Stimulated activated CD8-positive, alpha-beta memory T cell treated with anti-CD3 and anti-CD28 coated beads, Interleukin-15, amount 100 ng/mL, for 1 hour (primary cell): ENCODE results near the gene RAB17.

Experiments
- DNase-seq: peaks from one replicate; pipeline ENCODE4 v3.0.0-alpha.2; 2020; ENCODE audit warnings: low read depth

Gene RAB17

DNA sequence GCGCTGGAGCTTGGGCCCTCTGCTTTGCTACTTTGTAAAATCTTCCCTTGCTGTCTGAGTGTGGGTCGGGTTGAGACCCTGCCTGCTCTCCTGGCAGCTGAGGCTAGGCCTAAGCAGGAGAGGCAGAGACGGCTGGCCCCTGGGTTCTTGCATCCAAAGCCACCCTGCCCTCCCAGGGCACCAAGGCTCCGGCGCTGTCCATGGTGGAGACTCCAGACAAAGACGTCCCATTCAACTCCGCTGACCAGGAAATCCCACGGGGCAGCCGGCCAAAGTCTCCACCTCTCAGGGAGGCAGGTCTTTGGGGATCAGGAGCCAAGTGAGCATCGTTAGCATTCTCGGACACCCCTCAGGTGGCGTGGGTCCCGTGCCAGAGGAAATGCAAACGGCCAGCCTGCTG is 26.7 kb downstream of the RAB17 start:
- DNase-seq: no peak

DNA sequence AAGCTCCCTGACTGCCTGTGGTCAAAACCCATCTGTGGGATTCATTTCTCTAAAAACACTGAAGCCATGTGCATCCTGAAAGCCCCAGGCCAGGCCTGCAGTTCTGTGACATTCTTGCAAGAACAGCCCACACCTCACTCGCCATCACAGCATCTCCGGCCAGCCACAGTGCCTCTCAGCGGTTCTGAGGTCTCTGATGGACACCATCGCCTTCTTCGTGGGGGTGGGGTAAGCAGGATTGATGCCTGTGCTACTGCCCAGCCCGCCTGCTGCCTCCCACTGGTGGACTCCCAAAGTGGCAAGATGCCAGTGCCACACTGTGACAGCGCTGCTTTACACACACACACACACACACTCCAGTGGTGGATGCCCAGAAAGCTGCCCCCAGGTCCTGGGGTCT is 29.3 kb downstream of the RAB17 start:
- no peak for DNase-seq

DNA sequence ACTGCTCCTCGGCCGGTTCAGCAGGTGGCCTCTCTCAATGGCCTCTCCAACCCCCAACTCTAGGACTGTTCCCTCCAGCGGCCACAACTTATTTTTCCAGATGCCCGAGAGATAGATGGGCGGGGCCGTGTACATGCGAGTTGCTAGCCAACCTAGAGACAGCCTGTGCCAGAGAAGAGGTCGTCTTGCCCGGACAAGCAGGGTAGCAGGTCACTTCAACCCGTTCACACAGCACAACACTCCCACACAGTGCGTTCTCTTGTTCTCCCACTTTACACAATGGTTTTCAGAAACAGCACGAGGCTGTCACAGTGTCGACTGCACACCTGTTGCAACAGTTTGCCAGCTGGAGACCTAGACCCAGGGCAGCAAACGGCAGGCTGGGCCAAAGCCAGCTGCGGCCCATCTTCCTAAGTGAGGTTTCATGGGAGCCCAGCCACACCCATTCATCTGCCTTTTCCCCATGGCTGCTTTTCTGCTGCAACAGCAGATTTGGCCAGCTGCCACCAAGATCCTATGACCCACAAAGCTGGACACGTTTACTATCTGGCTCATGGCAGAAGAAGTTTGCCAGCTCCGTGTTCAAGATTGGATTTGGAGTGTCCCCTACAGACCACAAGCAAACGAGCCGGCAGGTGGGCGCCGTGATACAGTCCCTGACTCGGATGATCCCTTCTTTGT is 31.4 kb downstream of the RAB17 start:
- no peak for DNase-seq

GRCh38 chr2:237557633-237558015 is 32.9 kb downstream of the RAB17 start:
- DNase-seq: no peak

- DNase-seq: no peak
Measured at GRCh38 chr2:237556773-237557632, 33.5 kb downstream of the RAB17 start.

GRCh38 chr2:237555560-237555959 is 35.0 kb downstream of the RAB17 start:
- DNase-seq: no peak

DNA sequence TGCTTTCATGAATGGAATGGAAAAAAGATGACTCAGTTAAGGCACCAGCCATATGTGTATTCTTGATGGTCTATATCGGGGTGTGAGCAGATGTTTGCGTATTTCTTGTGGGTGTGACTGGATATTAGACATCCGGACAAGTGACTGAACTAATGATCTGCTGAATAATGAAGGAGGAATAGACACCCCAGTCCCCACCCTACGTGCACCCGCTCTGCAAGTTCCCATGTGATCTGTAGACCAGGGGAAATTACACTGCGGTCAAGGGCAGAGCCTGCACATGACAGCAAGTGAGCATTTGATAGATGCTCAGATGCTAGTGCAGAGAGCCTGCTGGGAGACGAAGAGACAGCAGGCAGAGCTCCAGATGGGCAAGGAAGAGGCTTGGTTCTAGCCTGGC is 36.6 kb downstream of the RAB17 start:
- no peak for DNase-seq

DNA sequence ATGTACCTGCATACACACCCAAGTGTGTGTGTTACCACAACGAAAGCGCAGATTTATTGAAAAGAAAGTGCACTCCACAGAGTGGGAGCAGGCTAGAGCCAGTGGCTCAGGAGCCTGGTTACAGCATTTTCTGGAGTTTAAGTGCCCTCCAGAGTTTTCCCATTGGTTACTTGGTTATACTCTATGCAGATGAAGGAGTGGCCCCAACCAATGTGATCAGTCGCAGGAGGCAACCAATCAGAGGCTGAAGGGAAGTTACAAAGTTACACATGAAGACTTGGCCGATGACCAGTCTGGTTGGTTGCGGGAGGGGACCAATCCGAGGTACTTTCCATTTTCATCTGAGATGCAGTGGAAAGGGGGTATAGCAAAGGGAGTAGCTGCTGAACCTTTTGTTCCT is 37.6 kb downstream of the RAB17 start:
- no peak for DNase-seq

DNA sequence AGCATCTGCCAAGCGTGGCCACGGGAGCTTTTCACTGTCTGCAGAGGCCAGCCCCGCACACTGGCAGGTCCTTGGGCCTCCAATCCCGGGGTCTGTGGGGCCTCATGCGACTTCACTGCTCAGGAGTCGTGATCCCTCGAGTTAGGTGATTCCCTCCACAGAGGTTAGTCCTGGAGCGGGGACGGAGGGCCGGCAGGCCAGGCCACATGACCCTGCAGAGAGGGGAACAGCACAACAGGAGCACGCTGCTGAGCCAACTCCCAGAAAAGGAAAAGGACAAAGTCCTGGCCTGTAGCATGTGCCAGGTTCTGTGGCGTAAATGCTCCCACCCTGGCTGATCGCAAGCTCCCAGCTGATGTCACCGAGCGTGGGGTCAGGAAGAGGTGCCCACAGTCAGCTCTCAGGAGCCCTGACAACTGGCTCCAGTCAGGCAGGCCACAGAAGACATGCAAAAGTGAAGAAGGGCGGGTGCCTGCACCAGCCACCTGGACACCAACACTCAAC is 39.4 kb downstream of the RAB17 start:
- no peak for DNase-seq

DNA sequence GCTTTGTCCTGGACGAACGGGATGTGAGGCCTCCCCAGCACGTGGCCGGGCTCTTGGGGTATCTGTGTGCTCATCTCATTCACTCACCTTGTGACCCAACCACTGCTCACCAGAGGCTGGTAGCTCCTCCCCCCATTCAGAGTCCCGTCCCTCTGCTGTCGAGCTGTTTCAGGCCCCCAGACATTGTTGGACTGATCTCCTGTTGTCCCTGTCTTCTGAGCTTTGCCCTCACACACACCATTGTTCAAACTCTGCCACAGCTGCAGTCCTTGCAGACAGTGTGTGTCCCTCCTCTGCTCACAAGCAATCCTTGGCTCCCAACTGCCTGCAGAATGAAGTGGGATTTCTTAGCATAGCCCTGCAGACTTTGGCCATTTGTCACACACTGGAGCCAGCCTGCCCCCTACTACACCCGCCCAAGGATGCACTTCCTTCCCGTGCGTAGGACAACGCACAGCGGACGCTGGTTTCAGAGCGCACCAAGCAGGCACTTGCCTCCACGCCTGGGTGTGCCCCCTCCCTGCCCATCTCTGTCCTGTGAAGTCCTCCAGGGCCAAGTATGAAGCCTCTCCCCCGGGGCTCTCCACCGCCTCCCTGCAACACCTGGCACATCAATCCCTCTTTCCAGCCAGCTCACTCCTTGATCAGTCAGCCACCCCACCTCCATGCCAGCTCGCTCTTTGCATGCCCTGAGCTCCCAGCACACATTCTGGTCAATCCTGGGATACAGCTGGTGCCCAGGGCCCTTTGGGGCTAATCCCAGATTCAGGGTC is 40.7 kb downstream of the RAB17 start:
- DNase-seq: no peak

GRCh38 chr2:237549216-237549615 is 41.3 kb downstream of the RAB17 start:
- DNase-seq: no peak

- no peak for DNase-seq
Measured at GRCh38 chr2:237547841-237548416, 42.6 kb downstream of the RAB17 start.

GRCh38 chr2:237546876-237547395 is 43.6 kb downstream of the RAB17 start:
- no peak for DNase-seq

DNA sequence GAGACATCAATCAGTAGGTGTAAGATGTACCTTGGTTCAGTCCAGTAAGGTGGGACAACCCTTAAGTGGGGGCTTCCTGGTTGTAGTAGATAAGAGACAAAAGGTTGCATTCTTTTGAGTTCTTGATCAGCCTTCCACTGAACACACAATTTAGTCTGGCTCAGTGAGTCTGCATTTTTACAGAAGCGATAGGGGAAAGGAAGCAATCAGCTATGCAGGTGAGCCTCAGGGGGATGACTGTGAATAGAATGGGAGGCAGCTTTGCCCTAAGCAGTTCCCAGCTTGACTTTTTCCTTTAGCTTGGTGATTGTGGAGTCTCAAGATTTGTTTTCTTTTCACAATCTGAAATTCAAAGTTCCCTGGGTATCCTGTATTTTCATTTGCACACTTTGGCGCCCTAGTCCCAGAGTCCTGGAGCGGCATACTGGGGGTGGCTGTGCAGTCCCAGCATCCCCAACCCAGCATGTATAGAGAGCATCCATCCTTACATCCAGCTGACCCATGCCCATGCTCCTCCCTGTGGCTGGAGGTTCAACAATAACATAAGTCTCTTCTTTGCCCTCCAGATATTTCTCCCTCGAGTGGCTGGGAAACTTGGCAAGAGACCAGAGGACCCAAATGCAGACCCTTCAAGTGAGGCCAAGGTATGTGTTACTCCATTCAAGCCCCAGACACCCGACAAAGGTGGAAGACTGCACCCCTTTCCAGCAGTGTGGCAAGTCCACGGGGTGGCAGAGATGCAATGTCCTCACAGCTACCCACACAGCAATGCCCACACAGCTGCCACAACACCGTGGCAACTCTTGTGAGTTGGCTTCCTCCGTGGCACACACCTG is 44.3 kb downstream of the RAB17 start:
- no peak for DNase-seq

DNA sequence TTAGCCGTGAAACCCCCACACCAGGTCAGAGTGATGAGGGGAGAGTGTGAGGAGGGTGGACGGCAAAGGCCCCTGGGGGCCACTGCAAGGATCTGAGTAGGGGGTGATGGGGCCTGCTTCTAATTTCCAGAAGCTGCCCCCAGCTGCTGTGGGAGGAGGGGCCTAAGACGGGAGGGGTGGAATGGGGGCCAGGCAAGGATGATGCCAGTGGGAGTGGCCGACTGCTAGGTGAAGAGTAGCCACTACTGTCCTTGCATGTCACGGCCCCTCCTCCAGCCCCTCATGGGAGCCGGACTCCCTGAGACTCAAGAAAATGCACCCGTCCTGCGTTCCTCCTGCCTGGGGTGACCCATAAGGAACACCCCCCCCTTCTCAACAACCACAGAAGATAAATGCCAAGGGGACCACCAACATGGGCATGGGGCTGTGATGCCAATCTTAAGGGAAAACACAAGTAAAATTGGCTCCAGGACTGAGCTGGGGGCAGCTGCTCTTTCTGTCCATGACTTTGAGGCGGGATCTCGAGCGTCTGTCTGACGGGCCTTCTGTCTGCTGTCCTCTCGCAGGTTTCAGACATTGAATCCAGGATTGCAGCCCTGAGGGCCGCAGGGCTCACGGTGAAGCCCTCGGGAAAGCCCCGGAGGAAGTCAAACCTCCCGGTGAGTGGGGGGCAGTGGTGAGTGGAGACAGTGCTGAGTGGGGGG is 48.4 kb downstream of the RAB17 start:
- no peak for DNase-seq

GRCh38 chr2:237541243-237541642 is 49.3 kb downstream of the RAB17 start:
- no peak for DNase-seq

DNA sequence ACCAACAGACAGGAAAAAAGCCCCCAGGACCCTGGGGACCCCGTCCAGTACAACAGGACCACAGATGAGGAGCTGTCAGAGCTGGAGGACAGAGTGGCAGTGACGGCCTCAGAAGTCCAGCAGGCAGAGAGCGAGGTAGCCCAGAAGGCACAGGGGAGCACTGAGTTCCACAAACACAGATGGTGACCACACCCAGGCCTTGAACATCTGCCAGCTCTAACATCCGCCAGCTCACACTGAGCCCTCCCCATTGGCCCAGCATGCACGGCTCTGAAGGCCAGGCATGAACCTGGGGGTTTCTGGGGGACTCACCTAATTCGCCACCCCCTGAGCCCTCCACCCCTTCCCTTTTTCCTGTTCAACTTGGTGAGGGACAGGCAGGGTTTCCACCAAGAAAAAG is 49.7 kb downstream of the RAB17 start:
- DNase-seq: no peak

DNA sequence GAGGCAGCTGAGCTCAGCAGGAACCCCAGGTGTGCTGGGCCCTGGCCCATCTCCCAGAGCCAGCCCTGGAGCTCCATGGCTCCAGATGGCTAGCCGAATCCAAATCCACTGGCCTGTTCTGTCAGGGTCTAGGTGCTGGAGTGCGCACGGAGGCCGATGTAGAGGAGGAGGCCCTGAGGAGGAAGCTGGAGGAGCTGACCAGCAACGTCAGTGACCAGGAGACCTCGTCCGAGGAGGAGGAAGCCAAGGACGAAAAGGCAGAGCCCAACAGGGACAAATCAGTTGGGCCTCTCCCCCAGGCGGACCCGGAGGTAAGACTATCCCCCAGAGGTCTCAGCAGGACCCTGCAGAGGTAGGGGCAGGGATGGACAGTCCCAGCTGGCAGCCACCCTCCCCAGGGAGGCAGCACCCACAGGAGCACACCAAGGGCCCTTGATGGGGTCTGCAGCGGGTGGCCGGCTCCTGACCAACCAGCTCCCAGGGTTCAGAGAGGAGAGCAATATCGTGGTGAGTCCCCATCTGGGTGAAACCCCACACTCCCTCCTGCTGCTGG is 50.2 kb downstream of the RAB17 start:
- DNase-seq: no peak

DNA sequence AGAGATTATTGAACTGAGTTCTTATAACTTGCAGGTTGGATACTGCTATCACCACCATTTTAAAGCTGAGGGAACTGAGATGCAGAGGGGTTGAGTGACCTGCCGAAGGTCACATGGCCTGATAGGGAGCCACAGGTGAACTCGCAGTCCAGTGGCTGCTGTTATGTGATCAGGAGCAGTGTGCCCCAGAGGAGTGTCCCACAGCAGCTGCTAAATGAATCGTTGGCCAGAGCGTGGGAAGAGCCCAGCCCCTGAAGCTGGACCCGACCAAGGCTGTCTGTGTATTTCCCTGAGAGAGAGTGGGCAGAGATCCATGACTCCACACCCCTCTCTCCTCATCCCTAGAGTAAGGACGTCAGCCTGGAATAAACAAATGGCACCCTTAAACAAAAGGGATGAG is 50.9 kb downstream of the RAB17 start:
- no peak for DNase-seq

GRCh38 chr2:237538901-237539300 is 51.6 kb downstream of the RAB17 start:
- no peak for DNase-seq
